ENCODE measurements around the gene FNTB. TPM values are rescaled to one million over a fixed set of nuclear protein-coding genes. Genes with fewer than 3 reads are reported as not detected.

FNTB gene
- total RNA-seq, 1 donor from 2014 or later: 21.6 TPM

- peaks cover 5% of the 10 kb centered on the region for H3K36me3 Mint-ChIP-seq (ENCODE audit: low read depth)
- peaks cover 59% of the 10 kb centered on the region for H3K4me1 Mint-ChIP-seq (ENCODE audit: low read depth)
- DNase-seq (ENCODE audit: low spot score): no peak
- no peak overlapping the region for H3K4me3 Mint-ChIP-seq (ENCODE audit: unreplicated experiment)
- H3K27me3 Mint-ChIP-seq (ENCODE audit: low read depth): no peaks in the 10 kb centered on the region
- H3K27ac Mint-ChIP-seq (ENCODE audit: unreplicated experiment): peak overlapping the region; percentile 4
- no peaks in the 10 kb centered on the region for H3K9me3 Mint-ChIP-seq (ENCODE audit: low read depth)
- TF ChIP-seq, protein P1, sequence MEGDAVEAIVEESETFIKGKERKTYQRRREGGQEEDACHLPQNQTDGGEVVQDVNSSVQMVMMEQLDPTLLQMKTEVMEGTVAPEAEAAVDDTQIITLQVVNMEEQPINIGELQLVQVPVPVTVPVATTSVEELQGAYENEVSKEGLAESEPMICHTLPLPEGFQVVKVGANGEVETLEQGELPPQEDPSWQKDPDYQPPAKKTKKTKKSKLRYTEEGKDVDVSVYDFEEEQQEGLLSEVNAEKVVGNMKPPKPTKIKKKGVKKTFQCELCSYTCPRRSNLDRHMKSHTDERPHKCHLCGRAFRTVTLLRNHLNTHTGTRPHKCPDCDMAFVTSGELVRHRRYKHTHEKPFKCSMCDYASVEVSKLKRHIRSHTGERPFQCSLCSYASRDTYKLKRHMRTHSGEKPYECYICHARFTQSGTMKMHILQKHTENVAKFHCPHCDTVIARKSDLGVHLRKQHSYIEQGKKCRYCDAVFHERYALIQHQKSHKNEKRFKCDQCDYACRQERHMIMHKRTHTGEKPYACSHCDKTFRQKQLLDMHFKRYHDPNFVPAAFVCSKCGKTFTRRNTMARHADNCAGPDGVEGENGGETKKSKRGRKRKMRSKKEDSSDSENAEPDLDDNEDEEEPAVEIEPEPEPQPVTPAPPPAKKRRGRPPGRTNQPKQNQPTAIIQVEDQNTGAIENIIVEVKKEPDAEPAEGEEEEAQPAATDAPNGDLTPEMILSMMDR (IDR thresholded peaks at IDR 0.05): no peak
Observed at GRCh38 chr14:64968167-64968566, 18.5 kb upstream of the FNTB start.

DNA sequence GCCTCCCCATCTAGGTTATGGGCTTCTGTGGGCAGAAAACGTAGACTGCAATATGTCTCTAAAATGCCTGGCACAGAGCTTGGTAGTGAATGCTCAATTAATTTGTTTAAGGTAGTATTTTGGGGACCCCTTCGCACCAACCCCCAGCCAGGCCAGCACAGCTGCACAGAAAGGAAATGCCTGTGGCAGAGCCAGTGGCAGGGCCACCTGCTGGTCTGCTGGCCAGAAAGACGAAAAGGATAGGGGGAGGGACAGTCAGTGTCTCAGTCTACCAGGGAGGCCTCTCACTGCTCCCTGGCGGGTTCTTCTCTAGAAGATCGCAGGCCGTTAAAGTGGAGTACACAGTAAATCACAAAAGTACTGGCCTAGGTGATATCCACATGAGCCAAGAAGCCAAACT lies 18.0 kb upstream of the FNTB start:
- TF ChIP-seq, protein P1 (IDR thresholded peaks at IDR 0.05): peak; percentile 18
- H3K27me3 Mint-ChIP-seq (ENCODE audit: low read depth): no peaks in the 10 kb centered on the region
- no peak for DNase-seq (ENCODE audit: low spot score)
- H3K9me3 Mint-ChIP-seq (ENCODE audit: low read depth): no peaks in the 10 kb centered on the region
- no peak overlapping the region for H3K4me3 Mint-ChIP-seq (ENCODE audit: unreplicated experiment)
- peaks cover 5% of the 10 kb centered on the region for H3K36me3 Mint-ChIP-seq (ENCODE audit: low read depth)
- peak overlapping the region; percentile 33 for H3K27ac Mint-ChIP-seq (ENCODE audit: unreplicated experiment)
- H3K4me1 Mint-ChIP-seq (ENCODE audit: low read depth): peaks cover 56% of the 10 kb centered on the region

- no peak for DNase-seq (ENCODE audit: low spot score)
- H3K4me3 Mint-ChIP-seq (ENCODE audit: unreplicated experiment): peak overlapping the region; percentile 82
- TF ChIP-seq, protein P1 (IDR thresholded peaks at IDR 0.05): no peak
- no peaks in the 10 kb centered on the region for H3K9me3 Mint-ChIP-seq (ENCODE audit: low read depth)
- no peak overlapping the region for H3K27ac Mint-ChIP-seq (ENCODE audit: unreplicated experiment)
- peaks cover 53% of the 10 kb centered on the region for H3K4me1 Mint-ChIP-seq (ENCODE audit: low read depth)
- H3K27me3 Mint-ChIP-seq (ENCODE audit: low read depth): no peaks in the 10 kb centered on the region
- H3K36me3 Mint-ChIP-seq (ENCODE audit: low read depth): peaks cover 2% of the 10 kb centered on the region
Observed at GRCh38 chr14:64970041-64970440, 16.7 kb upstream of the FNTB start.

DNA sequence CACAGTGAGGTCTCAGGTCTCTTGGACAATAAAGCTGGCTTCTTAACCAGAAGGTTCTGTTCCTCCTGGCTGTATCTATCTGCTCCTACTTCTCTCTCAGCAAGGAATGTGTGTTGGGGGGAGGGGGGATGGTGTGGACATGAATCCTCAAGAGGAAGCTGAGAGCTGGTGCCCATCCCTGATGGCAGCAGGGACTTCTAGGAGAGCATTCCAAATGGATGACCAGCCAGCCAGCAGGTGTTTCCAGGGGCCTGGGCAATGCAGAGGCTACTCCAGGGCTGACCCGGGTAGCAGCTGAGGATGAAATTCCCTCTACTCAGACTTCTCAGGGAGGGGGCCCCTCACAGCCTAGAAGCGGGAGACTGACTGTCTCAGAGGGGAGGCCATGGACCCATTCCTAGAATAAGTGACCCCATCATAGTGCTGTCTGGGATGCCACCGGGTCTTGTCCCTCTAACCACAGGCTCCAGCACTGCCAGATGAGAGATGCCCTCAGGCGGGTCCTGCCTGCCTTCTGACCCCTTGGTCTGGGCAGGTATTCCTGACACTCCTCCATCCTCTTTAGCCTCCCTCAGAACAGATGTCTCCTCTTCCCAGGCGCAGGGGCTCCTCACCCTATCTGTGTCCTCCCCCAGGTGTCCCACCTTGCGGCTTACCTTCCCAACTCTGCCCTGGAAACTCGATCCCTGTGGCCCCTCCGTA lies 15.8 kb upstream of the FNTB start:
- Mint-ChIP-seq H3K4me3 (ENCODE audit: unreplicated experiment) (peak overlapping the region; percentile 82), H3K9me3 (ENCODE audit: low read depth) (no peaks in the 10 kb centered on the region), H3K27me3 (ENCODE audit: low read depth) (peaks cover under 1% of the 10 kb centered on the region), H3K27ac (ENCODE audit: unreplicated experiment) (peak overlapping the region; percentile 51), H3K4me1 (ENCODE audit: low read depth) (peaks cover 53% of the 10 kb centered on the region), H3K36me3 (ENCODE audit: low read depth) (peaks cover 2% of the 10 kb centered on the region)
- DNase-seq (ENCODE audit: low spot score): no peak
- TF ChIP-seq, protein P1 (IDR thresholded peaks at IDR 0.05): no peak

- Mint-ChIP-seq H3K9me3 (ENCODE audit: low read depth) (no peaks in the 10 kb centered on the region), H3K4me3 (ENCODE audit: unreplicated experiment) (peak overlapping the region; percentile 82), H3K27ac (ENCODE audit: unreplicated experiment) (peak overlapping the region; percentile 51), H3K36me3 (ENCODE audit: low read depth) (peaks cover 2% of the 10 kb centered on the region), H3K27me3 (ENCODE audit: low read depth) (peaks cover 2% of the 10 kb centered on the region), H3K4me1 (ENCODE audit: low read depth) (peaks cover 53% of the 10 kb centered on the region)
- TF ChIP-seq, protein P1 (IDR thresholded peaks at IDR 0.05): no peak
- DNase-seq (ENCODE audit: low spot score): no peak
Observed at GRCh38 chr14:64971491-64971942, 15.2 kb upstream of the FNTB start.
